Measurements from ENCODE around the gene TMEM151B. TPM values are rescaled to one million over a fixed set of nuclear protein-coding genes. Genes with fewer than 3 reads are reported as not detected.

Gene TMEM151B
- total and polyA plus RNA-seq, 10 of the 15 experiments (the other 5 are each of a cell fraction or from before 2014, with no cell fraction given) = 0.01 to 0.19 (median 0.05) TPM; not detected in 6

- TF ChIP-seq GATAD2B (conservative IDR thresholded peaks at IDR 0.05; ENCODE audit: low read depth) (no peak; the same call in 1 of the 2 replicates), CREM (IDR thresholded peaks at IDR 0.05; ENCODE audit: low read depth) (no peak; the same call in 1 of the 2 replicates), STAT1 (conservative IDR thresholded peaks at IDR 0.05) (0 out of 2 replicates have a peak, but pooled peaks have one; percentile 68), USF1 (IDR thresholded peaks at IDR 0.05; ENCODE audit: borderline replicate concordance, extremely low read length, insufficient read depth, low read depth, low read length) (no peak), BACH1 (IDR thresholded peaks at IDR 0.05; ENCODE audit: borderline replicate concordance) (peak; percentile 83), ZNF207 (IDR thresholded peaks at IDR 0.05; ENCODE audit: borderline replicate concordance) (no peak), PAX5 (IDR thresholded peaks at IDR 0.05; ENCODE audit: borderline replicate concordance, low read depth, low read length) (0 out of 2 replicates have a peak, but pooled peaks have one; percentile 20), FOXM1 (IDR thresholded peaks at IDR 0.05; ENCODE audit: low read depth, low read length) (no peak), SMC3 (IDR thresholded peaks at IDR 0.05; ENCODE audit: borderline replicate concordance, low read length) (peak; percentile 10; the same call in 1 of the 2 replicates), POLR2AphosphoS2 (IDR thresholded peaks at IDR 0.05; ENCODE audit: low read depth, low read length) (peak; percentile 98; the same call in 1 of the 2 replicates), SUZ12 (IDR thresholded peaks at IDR 0.05; ENCODE audit: unreplicated experiment) (no peak), TCF12 (IDR thresholded peaks at IDR 0.05; ENCODE audit: low read depth, low read length) (peak; percentile 48; the same call in 1 of the 2 replicates), ZBTB40 (IDR thresholded peaks at IDR 0.05; ENCODE audit: borderline replicate concordance) (no peak), MXI1 (IDR thresholded peaks at IDR 0.05; ENCODE audit: low read depth, low read length) (no peak; the same call in 1 of the 2 replicates), EP300 (IDR thresholded peaks at IDR 0.05; ENCODE audit: borderline replicate concordance in 1 of 2, control insufficient read depth in 1 of 2, low read depth in 2 of 2, low read length in 2 of 2) (peak in 1 of 2 experiments; percentile 69; a peak in 3 of 4 replicates), ETV6 (conservative IDR thresholded peaks at IDR 0.05 in 1 of 2, IDR thresholded peaks at IDR 0.05 in 1 of 2; ENCODE audit: borderline replicate concordance in 1 of 2, low read depth in 1 of 2) (peak in 1 of 2 experiments; percentile 59; a peak in 2 of 4 replicates), CTCF (IDR thresholded peaks at IDR 0.05 in 2 of 3, conservative IDR thresholded peaks at IDR 0.05 in 1 of 3; ENCODE audit: control insufficient read depth in 2 of 3, extremely low read depth in 1 of 3, insufficient read depth in 1 of 3, low read depth in 3 of 3, low read length in 3 of 3) (peak in 1 of 3 experiments; percentile 2; a peak in 1 of 6 replicates), EGR1 (IDR thresholded peaks at IDR 0.05; ENCODE audit: borderline replicate concordance in 1 of 2, low read depth in 2 of 2, low read length in 2 of 2) (peak in 1 of 2 experiments; percentile 95; a peak in 2 of 3 replicates)
Observed at GRCh38 chr6:44257753-44258324, 12.4 kb upstream of the TMEM151B start (continued).

Measured in GM12878 (cell line).